Osteocyte (in vitro differentiated cells): ENCODE data around the gene MYH3. TPM values are rescaled to one million over a fixed set of nuclear protein-coding genes. Genes with fewer than 3 reads are reported as not detected.
A peak's percentile ranks its signal among the peaks of the same experiment; 100 is the strongest.
"Not testable (repeated sequence)": the region's sequence is repeated elsewhere in the genome, so short reads cannot be mapped to it uniquely, and the experiment has no call there.

Experiments
- DNase-seq: peaks from one replicate; pipeline ENCODE4 v3.0.0; 2021; ENCODE audit warnings: mixed read lengths; ENCODE audit not compliant: unreplicated experiment; ENCODE audit errors: extremely low spot score
- H3K27ac Mint-ChIP-seq: one replicate; pipeline ENCODE4 v1.8.0; 2021; ENCODE audit warnings: mild to moderate bottlenecking, mixed read lengths; ENCODE audit not compliant: unreplicated experiment
- H3K27me3 Mint-ChIP-seq: one replicate; pipeline ENCODE4 v1.8.0; 2021; ENCODE audit warnings: mixed read lengths; ENCODE audit not compliant: unreplicated experiment
- H3K36me3 Mint-ChIP-seq: one replicate; pipeline ENCODE4 v1.8.0; 2021; ENCODE audit warnings: mixed read lengths; ENCODE audit not compliant: unreplicated experiment
- H3K4me1 Mint-ChIP-seq: one replicate; pipeline ENCODE4 v1.8.0; 2021; ENCODE audit warnings: mixed read lengths; ENCODE audit not compliant: unreplicated experiment
- H3K4me3 Mint-ChIP-seq: one replicate; pipeline ENCODE4 v1.8.0; 2021; ENCODE audit warnings: mild to moderate bottlenecking, moderate library complexity, mixed read lengths; ENCODE audit not compliant: unreplicated experiment
- H3K9me3 Mint-ChIP-seq: one replicate; pipeline ENCODE4 v1.8.0; 2021; ENCODE audit warnings: mixed read lengths; ENCODE audit not compliant: unreplicated experiment
- total RNA-seq: library from RNA; stranded (reverse); gene quantifications from 2 replicates; pipeline ENCODE4 v1.2.1, GENCODE V29; 2021
- TF ChIP-seq, protein P1 (sequence below): fragments of 200-600 bp; sonication (generic); IDR thresholded peaks from 2 replicates; pipeline ENCODE4 v1.5.0; 2021; ENCODE audit warnings: antibody characterized with exemption, mild to moderate bottlenecking, moderate library complexity

Gene MYH3
- total RNA-seq, 1 donor from 2014 or later: 2.4 TPM

DNA sequence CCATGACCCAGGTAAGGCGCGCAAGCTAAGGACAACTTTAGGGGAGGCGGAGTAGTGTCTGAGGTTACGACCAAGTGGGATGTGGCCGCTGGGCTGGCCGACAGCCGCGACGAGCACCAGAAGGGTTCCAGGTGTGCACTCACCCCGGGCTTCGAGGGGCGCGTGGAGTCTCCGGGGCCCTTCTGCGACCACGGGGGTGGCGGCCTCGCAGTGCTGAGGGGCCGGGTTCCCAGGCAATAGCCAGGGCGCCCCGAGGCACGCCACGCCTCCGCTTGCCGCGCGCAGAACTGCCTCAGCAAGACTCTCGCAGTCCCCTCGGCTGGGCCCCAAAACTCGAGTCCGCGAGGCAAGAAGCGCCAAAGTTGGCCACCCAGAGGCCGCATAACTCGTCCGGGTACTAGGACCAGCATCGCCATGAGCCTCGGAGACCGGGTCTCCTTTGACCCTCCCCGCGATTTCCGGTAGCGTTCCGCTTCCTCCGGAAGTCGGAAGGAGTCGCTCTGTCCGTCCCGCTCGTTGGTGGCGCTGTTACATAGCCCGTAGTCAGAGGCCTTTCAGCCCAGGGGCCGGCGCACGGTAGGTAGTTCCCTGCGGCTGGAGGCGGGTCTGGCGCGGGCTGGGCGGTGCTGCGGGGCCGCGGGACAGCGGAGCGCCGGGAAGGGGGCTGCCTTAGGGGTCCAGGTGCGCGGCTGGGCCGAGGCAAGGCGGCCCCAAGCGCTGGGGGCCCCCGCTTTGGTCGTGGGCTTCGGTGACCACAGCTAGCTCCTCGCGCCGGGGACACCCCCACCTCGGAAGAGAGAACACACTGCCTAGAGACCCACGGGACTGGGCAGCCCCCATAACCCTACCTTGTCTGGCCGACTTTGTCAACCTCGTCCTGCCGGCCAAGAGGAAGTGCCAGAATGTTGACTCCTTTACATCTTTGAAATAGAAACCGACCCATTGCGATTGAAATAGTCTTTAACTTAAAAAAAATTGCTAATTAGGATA is 40.3 kb upstream of the MYH3 start, which contains the start of the genes ADPRM and SCO1:
Gene ADPRM, plus strand, starts transcription at position 503 of the 990 bp plus-strand sequence. CDS start 7,333 bp downstream, outside the sequence.
Gene SCO1, minus strand, starts transcription at position 442 of the 990 bp plus-strand sequence. Its CDS starts 26 bp downstream, at position 416.
- H3K4me3 Mint-ChIP-seq: peak within 1 kb of the TSS; percentile 92
- H3K4me1 Mint-ChIP-seq: peaks cover 35% of the 10 kb centered on the region
- TF ChIP-seq, protein P1, sequence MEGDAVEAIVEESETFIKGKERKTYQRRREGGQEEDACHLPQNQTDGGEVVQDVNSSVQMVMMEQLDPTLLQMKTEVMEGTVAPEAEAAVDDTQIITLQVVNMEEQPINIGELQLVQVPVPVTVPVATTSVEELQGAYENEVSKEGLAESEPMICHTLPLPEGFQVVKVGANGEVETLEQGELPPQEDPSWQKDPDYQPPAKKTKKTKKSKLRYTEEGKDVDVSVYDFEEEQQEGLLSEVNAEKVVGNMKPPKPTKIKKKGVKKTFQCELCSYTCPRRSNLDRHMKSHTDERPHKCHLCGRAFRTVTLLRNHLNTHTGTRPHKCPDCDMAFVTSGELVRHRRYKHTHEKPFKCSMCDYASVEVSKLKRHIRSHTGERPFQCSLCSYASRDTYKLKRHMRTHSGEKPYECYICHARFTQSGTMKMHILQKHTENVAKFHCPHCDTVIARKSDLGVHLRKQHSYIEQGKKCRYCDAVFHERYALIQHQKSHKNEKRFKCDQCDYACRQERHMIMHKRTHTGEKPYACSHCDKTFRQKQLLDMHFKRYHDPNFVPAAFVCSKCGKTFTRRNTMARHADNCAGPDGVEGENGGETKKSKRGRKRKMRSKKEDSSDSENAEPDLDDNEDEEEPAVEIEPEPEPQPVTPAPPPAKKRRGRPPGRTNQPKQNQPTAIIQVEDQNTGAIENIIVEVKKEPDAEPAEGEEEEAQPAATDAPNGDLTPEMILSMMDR: peak; percentile 64
- peaks cover 17% of the 10 kb centered on the region for H3K36me3 Mint-ChIP-seq
- H3K27ac Mint-ChIP-seq: peak within 1 kb of the TSS; percentile 85
- no peaks in the 10 kb centered on the region for H3K9me3 Mint-ChIP-seq
- DNase-seq: peak; percentile 95
- H3K27me3 Mint-ChIP-seq: no peaks in the 10 kb centered on the region

DNA sequence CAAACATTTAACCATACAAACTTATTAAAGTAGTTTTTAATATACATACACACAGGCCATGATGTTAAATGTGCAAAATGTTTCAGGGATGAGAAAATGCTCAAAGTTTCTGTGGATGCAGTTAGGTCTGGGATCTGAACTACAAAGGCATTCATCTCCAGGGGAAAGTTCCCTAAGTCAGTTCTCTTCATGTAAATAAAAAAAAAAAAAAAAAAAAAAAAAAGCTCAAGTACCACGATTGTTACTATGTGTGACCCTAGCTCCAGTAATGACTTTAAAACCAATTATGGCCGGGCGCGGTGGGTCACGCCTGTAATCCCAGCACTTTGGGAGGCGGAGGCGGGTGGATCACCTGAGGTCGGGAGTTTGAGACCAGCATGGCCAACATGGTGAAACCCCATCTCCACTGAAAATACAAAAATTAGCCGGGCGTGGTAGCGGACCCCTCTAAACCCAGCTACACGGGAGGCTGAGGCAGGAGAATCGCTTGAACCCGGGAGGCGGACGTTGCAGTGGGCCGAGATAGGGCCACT is 38.8 kb upstream of the MYH3 start:
- DNase-seq, H3K27me3 Mint-ChIP-seq, H3K9me3 Mint-ChIP-seq: not testable (repeated sequence)
- Mint-ChIP-seq H3K27ac (peak overlapping the region; percentile 76), H3K4me3 (peak overlapping the region; percentile 92), H3K4me1 (peaks cover 24% of the 10 kb centered on the region), H3K36me3 (peaks cover 22% of the 10 kb centered on the region)

DNA sequence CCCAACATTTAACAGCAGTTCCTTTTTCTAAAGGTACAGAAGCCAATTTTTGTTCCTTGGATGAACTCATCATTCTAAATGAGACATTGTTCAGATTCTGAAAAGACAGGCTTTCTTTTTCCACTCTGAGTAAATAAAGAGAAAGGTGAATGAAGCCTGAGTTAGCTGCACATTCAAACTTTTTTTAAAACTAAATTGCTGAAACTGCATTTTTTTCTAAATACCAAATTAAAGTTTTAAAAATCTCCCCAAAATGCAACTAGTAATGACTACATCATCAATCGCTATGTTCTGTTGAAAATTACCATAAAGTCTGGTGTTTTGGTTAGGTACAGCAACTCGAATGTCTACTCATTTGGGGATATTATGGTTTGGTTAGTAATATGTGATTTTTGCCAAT is 30.4 kb upstream of the MYH3 start:
- Mint-ChIP-seq H3K4me3 (no peak overlapping the region), H3K9me3 (no peaks in the 10 kb centered on the region), H3K27ac (no peak overlapping the region), H3K4me1 (peaks cover 8% of the 10 kb centered on the region), H3K36me3 (peaks cover 55% of the 10 kb centered on the region), H3K27me3 (no peaks in the 10 kb centered on the region)
- DNase-seq: no peak
- TF ChIP-seq, protein P1: no peak

DNA sequence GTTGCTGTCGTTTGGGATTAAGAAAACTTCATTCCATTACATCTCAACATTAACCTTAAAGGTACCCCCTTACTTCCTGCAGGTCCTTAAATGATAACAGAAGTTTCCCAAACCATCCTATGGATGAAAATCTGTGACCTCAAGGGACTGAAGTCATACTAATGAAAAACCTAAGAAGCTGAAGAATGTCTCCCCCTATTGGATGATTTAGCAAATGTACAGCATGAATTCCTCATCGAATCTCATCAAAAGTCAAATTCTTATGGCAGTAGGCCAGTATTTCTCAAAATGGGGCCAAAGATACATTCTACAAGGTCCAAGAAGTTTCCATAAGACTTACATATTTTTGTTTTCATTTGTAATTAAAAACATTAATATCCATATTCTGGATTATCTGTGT is 26.7 kb upstream of the MYH3 start:
- H3K4me1 Mint-ChIP-seq: peaks cover 21% of the 10 kb centered on the region
- TF ChIP-seq, protein P1: peak; percentile 51
- H3K27ac Mint-ChIP-seq: no peak overlapping the region
- peaks cover 46% of the 10 kb centered on the region for H3K36me3 Mint-ChIP-seq
- H3K27me3 Mint-ChIP-seq: no peaks in the 10 kb centered on the region
- no peak for DNase-seq
- H3K9me3 Mint-ChIP-seq: no peaks in the 10 kb centered on the region
- no peak overlapping the region for H3K4me3 Mint-ChIP-seq

DNA sequence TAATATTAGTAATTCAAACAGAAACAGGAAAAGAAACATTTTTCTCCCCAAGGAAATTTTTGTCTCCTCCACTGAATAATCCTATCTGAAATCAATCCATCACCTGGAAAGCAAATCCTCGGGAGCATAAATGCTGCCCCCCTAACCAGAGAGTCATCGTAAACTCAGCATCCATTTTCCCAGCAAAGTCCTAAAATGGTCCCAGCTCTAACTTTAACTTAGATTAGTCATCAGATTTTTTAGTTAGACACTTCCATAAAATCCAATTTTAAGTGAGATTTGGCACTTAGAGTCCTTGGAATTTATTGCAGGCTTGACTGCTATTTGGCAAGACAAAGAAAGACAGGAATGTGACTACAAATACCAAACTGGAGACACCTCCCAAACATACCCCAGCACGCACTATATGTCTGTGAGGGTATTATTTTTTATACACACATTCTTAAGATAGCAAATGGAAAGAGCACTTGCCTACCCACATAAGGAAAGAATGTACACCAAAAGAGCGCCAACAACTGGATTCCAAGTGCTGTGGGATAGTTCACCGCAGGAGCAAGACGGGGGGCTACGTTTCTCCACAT is 24.8 kb upstream of the MYH3 start:
- no peak overlapping the region for H3K4me3 Mint-ChIP-seq

More for the DNA sequence above, 24.8 kb upstream of the MYH3 start:
- Mint-ChIP-seq H3K4me1 (peaks cover 21% of the 10 kb centered on the region), H3K36me3 (peaks cover 52% of the 10 kb centered on the region), H3K27ac (peak overlapping the region; percentile 77), H3K27me3 (no peaks in the 10 kb centered on the region), H3K9me3 (no peaks in the 10 kb centered on the region)
- TF ChIP-seq, protein P1: no peak
- DNase-seq: no peak
